Fibroblast of lung (primary cell): ENCODE measurements around the gene RASGEF1C.

Experiments
- EZH2 ChIP-seq: IDR thresholded peaks from 2 replicates; pipeline ENCODE4 v1.5.1; 2012; ENCODE audit warnings: low read length, control low read depth, mild to moderate bottlenecking; ENCODE audit errors: missing control alignments
- TF ChIP-seq, protein P1 (sequence below), 2 donors: IDR thresholded peaks in 1 of 2; conservative IDR thresholded peaks in 1 of 2; 1 replicate in 1 of 2; 2 replicates in 1 of 2; pipeline ENCODE4 v1.5.1; 2011 to 2012; ENCODE audit warnings: low read length in 2 of 2, control low read depth in 1 of 2, inconsistent platforms in 1 of 2, low read depth in 1 of 2, mild to moderate bottlenecking in 1 of 2

DNA sequence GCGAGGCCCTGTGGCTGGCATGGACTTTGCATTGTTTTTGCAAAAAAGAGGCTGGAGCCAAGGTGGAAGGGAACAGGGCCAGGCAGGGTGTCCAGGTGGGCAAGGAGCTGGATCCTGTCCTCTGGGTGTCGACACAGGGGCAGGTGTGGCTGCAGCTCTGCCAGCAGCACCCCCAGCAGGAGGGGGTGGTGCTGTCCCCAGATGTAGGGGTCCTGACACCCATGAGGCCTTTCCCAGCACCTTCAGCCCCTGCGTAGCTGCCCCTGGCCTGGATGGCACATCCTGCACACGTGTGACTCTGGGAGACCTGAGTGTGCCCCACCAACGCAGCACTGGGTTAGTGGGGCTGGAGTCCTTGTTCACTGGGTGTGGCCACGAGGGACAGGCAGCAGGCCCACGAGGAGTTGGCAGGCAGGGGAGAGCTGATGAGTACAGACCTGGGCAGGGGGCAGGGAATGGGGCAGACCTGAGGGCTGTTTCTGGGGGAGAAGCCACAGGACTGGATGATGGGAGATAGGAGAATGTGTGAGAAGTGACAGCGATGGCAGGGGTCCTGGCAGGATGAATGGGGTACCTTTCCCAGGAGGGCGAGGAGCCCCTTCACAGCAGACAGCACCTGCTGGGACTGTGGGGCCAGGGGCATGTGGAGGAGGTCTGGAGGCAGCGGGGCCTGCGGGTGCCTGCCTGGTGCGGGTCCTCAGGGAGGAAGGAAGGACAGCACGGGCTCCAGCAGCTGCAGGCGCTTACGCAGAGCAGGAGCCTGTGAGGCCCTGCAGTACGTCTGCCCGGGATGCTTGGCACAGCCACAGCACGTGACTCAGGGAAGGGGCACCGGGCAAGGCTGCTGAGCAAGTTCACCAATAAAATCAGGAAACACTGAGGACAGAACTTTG is 3.6 kb upstream of the RASGEF1C start:
- TF ChIP-seq, protein P1, sequence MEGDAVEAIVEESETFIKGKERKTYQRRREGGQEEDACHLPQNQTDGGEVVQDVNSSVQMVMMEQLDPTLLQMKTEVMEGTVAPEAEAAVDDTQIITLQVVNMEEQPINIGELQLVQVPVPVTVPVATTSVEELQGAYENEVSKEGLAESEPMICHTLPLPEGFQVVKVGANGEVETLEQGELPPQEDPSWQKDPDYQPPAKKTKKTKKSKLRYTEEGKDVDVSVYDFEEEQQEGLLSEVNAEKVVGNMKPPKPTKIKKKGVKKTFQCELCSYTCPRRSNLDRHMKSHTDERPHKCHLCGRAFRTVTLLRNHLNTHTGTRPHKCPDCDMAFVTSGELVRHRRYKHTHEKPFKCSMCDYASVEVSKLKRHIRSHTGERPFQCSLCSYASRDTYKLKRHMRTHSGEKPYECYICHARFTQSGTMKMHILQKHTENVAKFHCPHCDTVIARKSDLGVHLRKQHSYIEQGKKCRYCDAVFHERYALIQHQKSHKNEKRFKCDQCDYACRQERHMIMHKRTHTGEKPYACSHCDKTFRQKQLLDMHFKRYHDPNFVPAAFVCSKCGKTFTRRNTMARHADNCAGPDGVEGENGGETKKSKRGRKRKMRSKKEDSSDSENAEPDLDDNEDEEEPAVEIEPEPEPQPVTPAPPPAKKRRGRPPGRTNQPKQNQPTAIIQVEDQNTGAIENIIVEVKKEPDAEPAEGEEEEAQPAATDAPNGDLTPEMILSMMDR (conservative IDR thresholded peaks at IDR 0.05 in 1 of 2, IDR thresholded peaks at IDR 0.05 in 1 of 2; ENCODE audit: low read depth in 1 of 2, low read length in 2 of 2): no peak
- TF ChIP-seq EZH2: no peak
